22Rv1 (cell line): ENCODE measurements around the gene FAAP100.
A peak's percentile ranks its signal among the peaks of the same experiment; 100 is the strongest.

Source experiments
- H3K27ac ChIP-seq: fragments of 450-650 bp; 2 replicates; pipeline ENCODE4 v1.5.1; 2017
- ZFX ChIP-seq: fragments of 450-650 bp; IDR thresholded peaks from 2 replicates; pipeline ENCODE4 v1.6.1; 2017; ENCODE audit warnings: antibody characterized with exemption, borderline replicate concordance
- TF ChIP-seq, protein P1 (sequence below): fragments of 450-650 bp; IDR thresholded peaks from 2 replicates; pipeline ENCODE4 v1.5.1; 2017; ENCODE audit warnings: mild to moderate bottlenecking

The FAAP100 gene

DNA sequence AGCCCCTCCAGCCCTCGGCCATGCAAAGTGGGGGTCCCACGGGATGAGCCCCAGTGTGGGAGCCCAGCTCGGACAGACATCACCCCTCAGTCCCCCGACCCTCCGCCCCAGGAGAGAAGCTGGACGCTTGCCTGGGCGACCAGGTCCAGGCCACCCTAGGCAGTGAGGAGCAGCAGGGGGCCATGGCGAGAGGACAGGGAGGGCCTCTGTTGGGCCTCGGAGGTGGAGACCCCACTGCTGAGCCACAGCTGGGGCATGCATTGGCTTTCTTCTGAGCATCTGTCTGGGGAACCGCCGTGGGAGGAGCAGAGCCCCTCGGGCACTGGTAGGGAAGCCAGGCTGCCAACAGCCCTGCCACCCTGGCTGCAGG, 52.6 kb downstream of the FAAP100 start:
- H3K27ac ChIP-seq, result no peak overlapping the region
- TF ChIP-seq, protein P1, sequence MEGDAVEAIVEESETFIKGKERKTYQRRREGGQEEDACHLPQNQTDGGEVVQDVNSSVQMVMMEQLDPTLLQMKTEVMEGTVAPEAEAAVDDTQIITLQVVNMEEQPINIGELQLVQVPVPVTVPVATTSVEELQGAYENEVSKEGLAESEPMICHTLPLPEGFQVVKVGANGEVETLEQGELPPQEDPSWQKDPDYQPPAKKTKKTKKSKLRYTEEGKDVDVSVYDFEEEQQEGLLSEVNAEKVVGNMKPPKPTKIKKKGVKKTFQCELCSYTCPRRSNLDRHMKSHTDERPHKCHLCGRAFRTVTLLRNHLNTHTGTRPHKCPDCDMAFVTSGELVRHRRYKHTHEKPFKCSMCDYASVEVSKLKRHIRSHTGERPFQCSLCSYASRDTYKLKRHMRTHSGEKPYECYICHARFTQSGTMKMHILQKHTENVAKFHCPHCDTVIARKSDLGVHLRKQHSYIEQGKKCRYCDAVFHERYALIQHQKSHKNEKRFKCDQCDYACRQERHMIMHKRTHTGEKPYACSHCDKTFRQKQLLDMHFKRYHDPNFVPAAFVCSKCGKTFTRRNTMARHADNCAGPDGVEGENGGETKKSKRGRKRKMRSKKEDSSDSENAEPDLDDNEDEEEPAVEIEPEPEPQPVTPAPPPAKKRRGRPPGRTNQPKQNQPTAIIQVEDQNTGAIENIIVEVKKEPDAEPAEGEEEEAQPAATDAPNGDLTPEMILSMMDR, result no peak
- TF ChIP-seq ZFX, result no peak

DNA sequence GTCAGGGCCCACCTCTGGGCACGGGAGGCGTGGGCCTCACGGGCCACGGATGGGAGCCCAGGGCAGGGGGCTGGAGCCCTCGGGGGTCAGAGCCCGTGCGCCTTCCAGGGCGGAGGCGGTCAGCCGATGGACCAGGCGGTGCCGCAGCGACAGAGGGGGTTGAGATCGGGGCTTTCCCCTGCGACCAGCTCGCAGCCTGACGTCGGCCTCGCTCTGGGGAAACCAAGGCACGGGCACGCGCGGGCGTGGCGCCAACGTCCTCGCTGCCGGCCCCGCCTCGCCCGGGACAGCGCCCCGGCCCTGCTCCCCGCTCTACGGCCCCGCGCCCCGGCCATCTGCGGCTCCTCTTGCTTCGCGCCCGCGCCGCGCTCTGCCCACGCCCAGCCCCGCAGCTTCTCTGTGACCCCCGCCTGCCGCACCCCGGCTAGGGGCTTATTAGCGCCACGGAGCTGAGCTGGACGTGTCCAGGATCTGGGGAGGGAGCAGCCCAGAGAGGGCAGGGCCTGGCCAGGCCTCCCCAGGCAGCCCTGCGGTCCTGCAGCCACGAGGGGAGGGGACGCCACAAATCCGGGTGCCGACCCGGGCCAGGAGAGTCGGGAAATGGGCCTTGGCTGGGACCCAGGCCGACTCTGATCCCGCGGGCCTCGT, 53.1 kb downstream of the FAAP100 start:
- TF ChIP-seq, protein P1, result no peak
- no peak for TF ChIP-seq ZFX

DNA sequence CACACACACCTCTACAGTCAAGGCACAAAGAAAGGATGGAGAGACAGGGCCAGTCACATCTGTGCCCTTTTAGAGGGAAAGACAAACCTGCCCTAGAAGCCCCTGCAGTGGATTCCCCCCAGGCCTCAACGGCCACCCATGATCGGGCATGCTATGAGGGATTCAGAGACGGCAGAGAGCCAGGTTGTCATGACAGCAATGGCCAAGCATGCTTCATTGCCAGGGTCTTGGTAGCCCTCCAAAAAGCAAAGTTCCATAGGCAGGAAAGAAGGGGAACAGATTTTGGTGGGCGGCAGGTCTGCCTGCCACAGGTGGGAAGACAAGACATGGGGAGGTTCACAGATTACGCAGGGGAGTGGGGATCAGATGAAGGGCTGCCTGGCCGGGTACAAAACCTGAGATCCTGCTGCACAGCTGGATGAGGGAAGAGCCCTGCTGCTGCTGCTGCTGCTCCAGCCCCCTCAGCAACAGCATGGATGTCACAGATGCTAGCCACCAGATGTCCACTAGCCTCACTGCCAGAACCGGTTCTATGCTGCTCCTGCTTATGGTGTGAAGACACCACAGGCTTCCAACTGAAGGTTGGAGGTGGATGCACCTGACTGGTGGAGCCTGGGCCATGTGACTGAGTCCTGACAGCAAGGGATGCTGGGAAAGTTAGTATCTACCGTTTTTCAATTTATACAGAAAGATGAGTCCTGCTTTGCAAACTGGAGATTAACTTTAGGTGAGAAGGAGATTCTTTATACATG, 57.4 kb downstream of the FAAP100 start:
- peak overlapping the region; percentile 72 for H3K27ac ChIP-seq
- TF ChIP-seq, protein P1, result no peak
- no peak for TF ChIP-seq ZFX

More for the DNA sequence above, 53.1 kb downstream of the FAAP100 start:
- H3K27ac ChIP-seq, result no peak overlapping the region

DNA sequence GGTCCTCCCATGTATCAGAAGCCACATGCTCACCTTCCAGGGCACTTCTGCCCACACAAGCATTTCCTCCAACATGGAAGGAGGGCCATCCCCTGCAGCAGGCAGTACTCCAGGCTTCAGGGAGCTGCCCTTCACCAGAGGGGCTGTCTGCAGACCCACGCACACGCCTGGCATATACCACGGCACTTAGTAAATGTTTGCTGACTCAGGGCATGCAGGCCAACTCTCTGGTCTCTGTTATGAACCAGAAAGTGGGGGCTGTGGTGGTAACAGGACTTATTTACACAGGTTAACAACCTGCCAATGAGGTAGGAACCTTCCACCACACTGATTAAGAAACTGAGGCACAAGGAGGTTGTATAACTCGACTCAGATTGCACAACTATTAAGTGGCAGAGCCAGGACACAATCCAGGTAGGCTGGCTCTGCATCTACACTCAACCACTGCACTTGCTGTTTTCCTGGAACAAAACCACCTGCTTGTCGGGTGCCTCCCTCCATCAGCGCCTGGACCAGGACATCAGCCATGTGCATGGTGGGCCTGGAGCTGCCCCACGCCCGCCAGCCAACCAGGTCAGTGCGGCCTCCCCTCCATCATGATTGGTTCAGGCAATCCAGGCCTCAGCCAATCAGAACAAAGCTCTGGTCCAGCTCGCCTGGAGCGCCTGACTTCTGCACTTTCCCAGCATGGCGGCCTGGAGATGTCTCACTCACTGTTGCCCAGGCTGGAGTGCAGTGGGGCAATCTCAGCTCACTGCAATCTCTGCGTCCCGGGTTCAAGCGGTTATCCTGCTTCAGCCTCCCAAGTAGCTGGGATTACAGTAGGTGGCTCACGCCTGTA, 58.7 kb downstream of the FAAP100 start:
- TF ChIP-seq ZFX, result no peak
- TF ChIP-seq, protein P1, result no peak
- peak overlapping the region; percentile 72 for H3K27ac ChIP-seq

DNA sequence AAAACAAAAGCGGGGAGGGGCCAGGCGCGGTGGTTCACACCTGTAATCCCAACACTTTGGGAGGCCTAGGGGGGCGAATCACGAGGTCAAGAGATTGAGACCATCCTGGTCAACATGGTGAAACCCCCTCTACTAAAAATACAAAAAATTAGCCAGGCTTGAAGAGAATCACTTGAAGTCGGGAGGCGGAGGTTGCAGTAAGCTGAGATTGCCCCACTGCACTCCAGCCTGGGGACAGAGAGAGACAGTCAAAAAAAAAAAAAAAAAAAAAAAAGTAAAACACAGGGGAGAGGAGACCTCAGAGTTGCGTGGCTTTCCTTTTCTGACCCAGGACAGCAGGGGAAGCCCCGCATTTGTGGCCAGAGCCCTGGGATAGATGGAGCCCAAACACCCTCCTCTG, 59.4 kb downstream of the FAAP100 start:
- peak overlapping the region; percentile 72; the same call in 1 of the 2 replicates for H3K27ac ChIP-seq
- no peak for TF ChIP-seq ZFX
- TF ChIP-seq, protein P1, result no peak

DNA sequence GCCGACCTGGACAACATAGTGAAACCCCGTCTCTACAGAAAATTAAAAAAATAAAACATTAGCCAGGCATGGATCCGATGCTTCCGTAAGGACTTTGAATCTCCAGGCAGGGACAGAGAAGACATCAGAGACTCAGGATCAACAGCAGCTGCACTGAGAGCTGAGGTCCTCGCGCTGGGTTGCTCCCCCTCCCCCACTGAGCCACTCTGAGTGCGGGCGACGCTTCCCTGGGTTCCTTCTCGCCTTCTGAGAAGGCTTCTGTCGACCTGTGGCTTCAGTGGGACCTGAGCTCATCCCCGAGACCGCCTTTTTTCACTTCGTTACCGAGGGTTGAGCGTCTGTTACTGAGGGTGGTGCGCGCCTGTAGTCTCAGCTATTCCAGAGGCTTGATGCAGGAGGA, 60.0 kb downstream of the FAAP100 start:
- TF ChIP-seq ZFX, result no peak
- TF ChIP-seq, protein P1, result no peak
- H3K27ac ChIP-seq, result no peak overlapping the region
